ENCODE data around the gene PRAMEF17.
"Not testable (repeated sequence)": the region's sequence is repeated elsewhere in the genome, so short reads cannot be mapped to it uniquely, and the experiment has no call there.

The PRAMEF17 gene

GRCh38 chr1:13389332-13389731 is at the start of gene PRAMEF17:
Gene PRAMEF17 (plus strand): TSS chr1:13389632. CDS start chr1:13389658, 26 bp downstream.
- not testable (repeated sequence) for H3K27ac Mint-ChIP-seq; H3K36me3 Mint-ChIP-seq (ENCODE audit: low read depth); H3K4me1 Mint-ChIP-seq (ENCODE audit: low read depth); H3K4me3 Mint-ChIP-seq; H3K9me3 Mint-ChIP-seq; H3K27me3 Mint-ChIP-seq (ENCODE audit: low read depth)

- H3K27ac Mint-ChIP-seq; H3K27me3 Mint-ChIP-seq (ENCODE audit: low read depth); H3K9me3 Mint-ChIP-seq; H3K4me3 Mint-ChIP-seq; H3K36me3 Mint-ChIP-seq (ENCODE audit: low read depth); H3K4me1 Mint-ChIP-seq (ENCODE audit: low read depth): not testable (repeated sequence)
These were observed 46.9 kb upstream of the PRAMEF17 start for GRCh38 chr1:13342496-13342895.

- not testable (repeated sequence) for H3K36me3 Mint-ChIP-seq (ENCODE audit: low read depth); H3K27ac Mint-ChIP-seq; H3K27me3 Mint-ChIP-seq (ENCODE audit: low read depth); H3K4me3 Mint-ChIP-seq; H3K4me1 Mint-ChIP-seq (ENCODE audit: low read depth); H3K9me3 Mint-ChIP-seq
These were observed 42.4 kb upstream of the PRAMEF17 start, which contains the start of gene PRAMEF14 for GRCh38 chr1:13347034-13347433. Gene PRAMEF14 (minus strand): TSS chr1:13347134. CDS start chr1:13345314, 1,820 bp downstream.

- H3K9me3 Mint-ChIP-seq; H3K4me1 Mint-ChIP-seq (ENCODE audit: low read depth); H3K27me3 Mint-ChIP-seq (ENCODE audit: low read depth); H3K36me3 Mint-ChIP-seq (ENCODE audit: low read depth); H3K27ac Mint-ChIP-seq; H3K4me3 Mint-ChIP-seq: not testable (repeated sequence)
These were observed 36.0 kb upstream of the PRAMEF17 start for GRCh38 chr1:13353476-13353875.

- not testable (repeated sequence) for H3K4me1 Mint-ChIP-seq (ENCODE audit: low read depth); H3K27me3 Mint-ChIP-seq (ENCODE audit: low read depth); H3K4me3 Mint-ChIP-seq; H3K27ac Mint-ChIP-seq; H3K36me3 Mint-ChIP-seq (ENCODE audit: low read depth); H3K9me3 Mint-ChIP-seq
These were observed 35.0 kb upstream of the PRAMEF17 start for GRCh38 chr1:13354475-13354874.

GRCh38 chr1:13356774-13357173 is 32.7 kb upstream of the PRAMEF17 start:
- not testable (repeated sequence) for H3K36me3 Mint-ChIP-seq (ENCODE audit: low read depth); H3K27me3 Mint-ChIP-seq (ENCODE audit: low read depth); H3K27ac Mint-ChIP-seq; H3K4me3 Mint-ChIP-seq; H3K4me1 Mint-ChIP-seq (ENCODE audit: low read depth); H3K9me3 Mint-ChIP-seq

GRCh38 chr1:13362364-13362763 is 27.1 kb upstream of the PRAMEF17 start:
- not testable (repeated sequence) for H3K27me3 Mint-ChIP-seq (ENCODE audit: low read depth); H3K36me3 Mint-ChIP-seq (ENCODE audit: low read depth); H3K4me1 Mint-ChIP-seq (ENCODE audit: low read depth); H3K27ac Mint-ChIP-seq; H3K4me3 Mint-ChIP-seq; H3K9me3 Mint-ChIP-seq

- H3K36me3 Mint-ChIP-seq (ENCODE audit: low read depth); H3K4me3 Mint-ChIP-seq; H3K4me1 Mint-ChIP-seq (ENCODE audit: low read depth); H3K27me3 Mint-ChIP-seq (ENCODE audit: low read depth); H3K9me3 Mint-ChIP-seq; H3K27ac Mint-ChIP-seq: not testable (repeated sequence)
These were observed 24.5 kb upstream of the PRAMEF17 start for GRCh38 chr1:13364928-13365327.

GRCh38 chr1:13366536-13366935 is 22.9 kb upstream of the PRAMEF17 start:
- not testable (repeated sequence) for H3K36me3 Mint-ChIP-seq (ENCODE audit: low read depth); H3K27ac Mint-ChIP-seq; H3K4me1 Mint-ChIP-seq (ENCODE audit: low read depth); H3K4me3 Mint-ChIP-seq; H3K27me3 Mint-ChIP-seq (ENCODE audit: low read depth); H3K9me3 Mint-ChIP-seq

GRCh38 chr1:13368544-13368943 is 20.9 kb upstream of the PRAMEF17 start:
- not testable (repeated sequence) for H3K36me3 Mint-ChIP-seq (ENCODE audit: low read depth); H3K27ac Mint-ChIP-seq; H3K27me3 Mint-ChIP-seq (ENCODE audit: low read depth); H3K4me3 Mint-ChIP-seq; H3K9me3 Mint-ChIP-seq; H3K4me1 Mint-ChIP-seq (ENCODE audit: low read depth)

GRCh38 chr1:13378983-13379382 is 10.4 kb upstream of the PRAMEF17 start:
- H3K4me3 Mint-ChIP-seq; H3K36me3 Mint-ChIP-seq (ENCODE audit: low read depth); H3K27me3 Mint-ChIP-seq (ENCODE audit: low read depth); H3K9me3 Mint-ChIP-seq; H3K27ac Mint-ChIP-seq; H3K4me1 Mint-ChIP-seq (ENCODE audit: low read depth): not testable (repeated sequence)

- not testable (repeated sequence) for H3K27me3 Mint-ChIP-seq (ENCODE audit: low read depth); H3K4me1 Mint-ChIP-seq (ENCODE audit: low read depth); H3K36me3 Mint-ChIP-seq (ENCODE audit: low read depth); H3K4me3 Mint-ChIP-seq; H3K27ac Mint-ChIP-seq; H3K9me3 Mint-ChIP-seq
These were observed 9.1 kb upstream of the PRAMEF17 start for GRCh38 chr1:13380380-13380779.

- H3K27me3 Mint-ChIP-seq (ENCODE audit: low read depth); H3K36me3 Mint-ChIP-seq (ENCODE audit: low read depth); H3K4me3 Mint-ChIP-seq; H3K27ac Mint-ChIP-seq; H3K4me1 Mint-ChIP-seq (ENCODE audit: low read depth); H3K9me3 Mint-ChIP-seq: not testable (repeated sequence)
These were observed 3.6 kb downstream of the PRAMEF17 start for GRCh38 chr1:13393004-13393403.

GRCh38 chr1:13394761-13395160 is 5.3 kb downstream of the PRAMEF17 start:
- H3K4me3 Mint-ChIP-seq; H3K27ac Mint-ChIP-seq; H3K9me3 Mint-ChIP-seq; H3K4me1 Mint-ChIP-seq (ENCODE audit: low read depth); H3K36me3 Mint-ChIP-seq (ENCODE audit: low read depth); H3K27me3 Mint-ChIP-seq (ENCODE audit: low read depth): not testable (repeated sequence)

- H3K36me3 Mint-ChIP-seq (ENCODE audit: low read depth); H3K27me3 Mint-ChIP-seq (ENCODE audit: low read depth); H3K4me3 Mint-ChIP-seq; H3K9me3 Mint-ChIP-seq; H3K27ac Mint-ChIP-seq; H3K4me1 Mint-ChIP-seq (ENCODE audit: low read depth): not testable (repeated sequence)
These were observed 5.9 kb downstream of the PRAMEF17 start for GRCh38 chr1:13395311-13395710.

- Mint-ChIP-seq H3K4me3 (no peak overlapping the region), H3K9me3 (no peaks in the 10 kb centered on the region), H3K36me3 (ENCODE audit: low read depth) (no peaks in the 10 kb centered on the region), H3K27ac (no peak overlapping the region), H3K27me3 (ENCODE audit: low read depth) (no peaks in the 10 kb centered on the region), H3K4me1 (ENCODE audit: low read depth) (no peaks in the 10 kb centered on the region)
These were observed 18.4 kb downstream of the PRAMEF17 start for GRCh38 chr1:13407811-13408210.

- H3K4me3 Mint-ChIP-seq; H3K9me3 Mint-ChIP-seq; H3K4me1 Mint-ChIP-seq (ENCODE audit: low read depth); H3K36me3 Mint-ChIP-seq (ENCODE audit: low read depth); H3K27me3 Mint-ChIP-seq (ENCODE audit: low read depth); H3K27ac Mint-ChIP-seq: not testable (repeated sequence)
These were observed 20.7 kb downstream of the PRAMEF17 start, which contains the start of gene PRAMEF20 for GRCh38 chr1:13410150-13410549. Gene PRAMEF20 (plus strand): TSS chr1:13410450. CDS start chr1:13416355, 5,905 bp downstream.
